ENCODE data around the gene CRYM.
A peak's percentile ranks its signal among the peaks of the same experiment; 100 is the strongest.
"Not testable (repeated sequence)": the region's sequence is repeated elsewhere in the genome, so short reads cannot be mapped to it uniquely, and the experiment has no call there.

The CRYM gene

DNA sequence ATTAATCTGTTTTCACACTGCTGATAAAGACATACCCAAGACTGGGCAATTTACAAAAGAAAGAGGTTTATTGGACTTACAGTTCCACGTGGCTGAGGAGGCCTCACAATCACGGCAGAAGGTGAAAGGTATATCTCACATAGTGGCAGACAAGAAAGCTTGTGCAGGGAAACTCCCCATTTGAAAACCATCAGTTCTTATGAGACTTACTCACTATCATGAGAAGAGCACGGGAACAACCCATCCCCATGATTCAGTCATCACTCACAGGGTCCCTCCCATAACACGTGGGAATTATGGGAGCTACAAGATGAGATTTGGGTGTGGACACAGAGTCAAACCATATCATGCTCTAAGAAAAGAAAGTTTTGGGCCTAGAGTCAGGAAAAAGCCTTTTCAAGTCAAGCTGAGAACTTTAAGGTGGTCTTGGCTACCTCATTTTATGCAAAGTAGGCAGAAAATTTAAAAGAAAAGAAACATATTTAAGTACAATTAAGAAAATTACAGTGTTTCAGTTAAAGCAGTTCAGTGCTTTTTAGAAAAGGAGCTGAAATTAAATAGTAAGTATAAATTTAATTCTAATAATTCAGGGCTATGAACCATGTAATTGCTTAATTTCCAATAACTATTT is 24.9 kb upstream of the CRYM start:
- no peak overlapping the region for H3K4me3 ChIP-seq (ENCODE audit: low read depth, low read length)
- TF ChIP-seq, protein P1, sequence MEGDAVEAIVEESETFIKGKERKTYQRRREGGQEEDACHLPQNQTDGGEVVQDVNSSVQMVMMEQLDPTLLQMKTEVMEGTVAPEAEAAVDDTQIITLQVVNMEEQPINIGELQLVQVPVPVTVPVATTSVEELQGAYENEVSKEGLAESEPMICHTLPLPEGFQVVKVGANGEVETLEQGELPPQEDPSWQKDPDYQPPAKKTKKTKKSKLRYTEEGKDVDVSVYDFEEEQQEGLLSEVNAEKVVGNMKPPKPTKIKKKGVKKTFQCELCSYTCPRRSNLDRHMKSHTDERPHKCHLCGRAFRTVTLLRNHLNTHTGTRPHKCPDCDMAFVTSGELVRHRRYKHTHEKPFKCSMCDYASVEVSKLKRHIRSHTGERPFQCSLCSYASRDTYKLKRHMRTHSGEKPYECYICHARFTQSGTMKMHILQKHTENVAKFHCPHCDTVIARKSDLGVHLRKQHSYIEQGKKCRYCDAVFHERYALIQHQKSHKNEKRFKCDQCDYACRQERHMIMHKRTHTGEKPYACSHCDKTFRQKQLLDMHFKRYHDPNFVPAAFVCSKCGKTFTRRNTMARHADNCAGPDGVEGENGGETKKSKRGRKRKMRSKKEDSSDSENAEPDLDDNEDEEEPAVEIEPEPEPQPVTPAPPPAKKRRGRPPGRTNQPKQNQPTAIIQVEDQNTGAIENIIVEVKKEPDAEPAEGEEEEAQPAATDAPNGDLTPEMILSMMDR (IDR thresholded peaks at IDR 0.05; ENCODE audit: insufficient read depth, low read depth, low read length, missing control alignments), result no peak
- DNase-seq (ENCODE audit: low read depth), result peak; percentile 57

DNA sequence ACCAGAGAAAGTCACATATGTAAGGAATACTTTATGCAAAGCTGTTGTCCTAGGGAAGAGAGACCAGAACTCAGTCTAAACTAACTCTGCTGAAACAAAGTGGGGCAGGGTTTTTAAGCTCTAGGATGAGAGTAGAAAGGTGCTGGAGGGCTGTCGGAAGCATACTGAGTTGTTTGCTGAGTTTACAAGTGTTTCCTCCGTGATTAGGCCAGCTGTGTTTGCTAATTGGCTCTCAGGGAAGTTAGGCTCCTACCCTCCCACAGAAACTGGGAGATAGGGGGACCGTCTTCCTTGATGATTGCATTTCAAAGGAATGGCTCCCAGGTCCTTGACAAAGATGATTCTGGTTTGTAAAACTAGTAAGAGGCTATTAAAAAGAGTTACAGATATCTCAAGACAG is 24.4 kb upstream of the CRYM start:
- TF ChIP-seq, protein P1 (IDR thresholded peaks at IDR 0.05; ENCODE audit: insufficient read depth, low read depth, low read length, missing control alignments), result no peak
- H3K4me3 ChIP-seq (ENCODE audit: low read depth, low read length), result peak overlapping the region; percentile 65
- no peak for DNase-seq (ENCODE audit: low read depth)

DNA sequence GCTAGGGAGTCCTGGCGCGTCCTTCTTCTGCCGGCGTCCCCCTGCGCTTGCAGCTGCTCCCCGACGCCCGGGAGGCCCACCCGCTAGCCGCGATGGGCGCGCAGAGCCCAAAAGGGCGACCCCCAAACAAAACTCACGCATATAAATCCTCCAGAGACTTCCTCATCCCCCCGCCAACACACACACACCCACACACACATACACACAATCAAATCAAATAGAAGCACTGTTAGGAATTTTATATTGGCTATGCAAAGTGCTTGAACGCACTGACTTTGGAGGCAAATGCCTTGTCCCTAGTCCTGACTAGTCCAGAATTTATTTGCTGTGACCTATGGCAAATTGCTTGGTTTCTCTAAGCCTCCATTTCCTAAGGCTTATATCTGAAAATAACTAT is 23.8 kb upstream of the CRYM start:
- peak overlapping the region; percentile 65 for H3K4me3 ChIP-seq (ENCODE audit: low read depth, low read length)
- DNase-seq (ENCODE audit: low read depth), result no peak
- TF ChIP-seq, protein P1 (IDR thresholded peaks at IDR 0.05; ENCODE audit: insufficient read depth, low read depth, low read length, missing control alignments), result no peak

DNA sequence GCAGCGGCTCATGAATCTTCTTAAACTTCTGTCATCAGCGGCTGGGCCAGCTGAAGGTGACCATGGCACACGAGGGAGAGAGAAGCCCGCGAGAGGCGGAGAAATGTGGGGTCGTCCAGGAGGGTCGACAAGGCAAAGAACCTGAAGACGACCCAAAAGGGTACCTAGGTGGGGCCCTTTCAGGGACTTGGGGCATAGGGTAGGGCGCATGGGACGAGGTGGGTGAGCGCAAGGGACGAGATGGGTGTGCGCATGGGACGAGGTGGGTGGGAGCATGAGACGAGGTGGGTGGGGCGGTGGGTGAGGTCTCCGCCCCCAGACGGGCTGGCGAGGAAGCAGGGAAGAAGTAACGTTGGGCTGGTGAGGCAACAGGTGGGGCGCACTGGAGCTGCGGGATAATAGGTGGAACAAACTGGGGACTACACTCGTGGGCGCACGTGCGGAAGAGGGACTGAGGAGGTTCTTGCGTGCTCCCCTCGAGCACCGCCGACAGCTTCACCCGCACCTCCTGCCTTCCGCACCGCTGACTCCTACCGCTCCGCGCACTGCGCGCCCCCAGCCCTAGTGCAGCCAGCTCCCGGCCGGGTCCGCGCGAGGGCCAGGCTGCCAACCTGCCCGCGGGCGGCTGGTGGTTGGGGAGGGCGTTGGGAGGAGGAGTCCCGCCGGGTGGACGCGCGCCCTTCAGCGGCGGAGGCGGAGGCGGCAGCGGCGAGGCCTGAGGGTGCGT is 23.2 kb upstream of the CRYM start:
- DNase-seq (ENCODE audit: low read depth), result peak; percentile 88
- TF ChIP-seq, protein P1 (IDR thresholded peaks at IDR 0.05; ENCODE audit: insufficient read depth, low read depth, low read length, missing control alignments), result peak; percentile 30
- H3K4me3 ChIP-seq (ENCODE audit: low read depth, low read length), result peak overlapping the region; percentile 65

DNA sequence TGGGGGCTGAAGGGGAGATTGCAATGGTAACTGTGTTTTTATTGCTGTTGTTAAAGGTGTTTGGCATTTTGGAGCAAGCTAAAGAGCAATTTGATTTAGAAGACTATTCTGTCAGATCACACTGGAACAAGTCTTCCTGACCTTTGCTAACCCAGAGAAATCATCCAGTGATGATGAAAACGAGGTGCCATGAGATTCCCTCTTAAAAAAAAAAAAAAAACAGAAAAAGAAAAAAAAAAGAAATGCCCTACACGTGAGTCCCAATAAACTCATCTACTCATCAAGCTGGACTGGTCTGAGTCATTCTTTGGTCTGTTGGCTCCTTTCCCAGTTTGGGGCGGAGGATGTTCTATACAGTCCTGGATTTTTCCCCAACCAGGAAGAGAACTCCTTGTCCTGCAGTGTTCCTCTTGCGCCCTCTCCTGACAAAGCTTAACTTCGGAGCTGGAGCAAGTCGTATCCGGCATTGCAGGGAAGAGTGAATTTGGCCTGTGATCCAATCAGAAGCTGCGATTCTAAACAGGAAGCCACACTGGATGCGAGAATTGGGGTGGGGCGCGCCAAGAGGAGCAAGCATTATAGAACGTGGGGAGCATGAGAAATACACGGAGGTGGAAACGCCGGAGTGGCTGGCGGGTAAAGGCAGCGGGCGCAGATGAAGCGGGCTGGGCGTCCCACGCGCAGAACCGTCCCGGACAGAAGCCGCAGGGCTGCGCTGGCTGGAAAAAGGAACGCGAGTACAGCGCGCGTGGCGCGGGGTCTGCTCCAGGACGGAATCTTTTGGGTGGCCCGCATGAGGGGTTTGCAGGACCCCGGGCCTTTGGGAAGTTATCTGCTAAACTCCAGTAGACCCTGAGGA is 22.4 kb upstream of the CRYM start:
- TF ChIP-seq, protein P1 (IDR thresholded peaks at IDR 0.05; ENCODE audit: insufficient read depth, low read depth, low read length, missing control alignments), result peak; percentile 65
- DNase-seq (ENCODE audit: low read depth), result peak; percentile 94
- H3K4me3 ChIP-seq (ENCODE audit: low read depth, low read length), result peak overlapping the region; percentile 65

DNA sequence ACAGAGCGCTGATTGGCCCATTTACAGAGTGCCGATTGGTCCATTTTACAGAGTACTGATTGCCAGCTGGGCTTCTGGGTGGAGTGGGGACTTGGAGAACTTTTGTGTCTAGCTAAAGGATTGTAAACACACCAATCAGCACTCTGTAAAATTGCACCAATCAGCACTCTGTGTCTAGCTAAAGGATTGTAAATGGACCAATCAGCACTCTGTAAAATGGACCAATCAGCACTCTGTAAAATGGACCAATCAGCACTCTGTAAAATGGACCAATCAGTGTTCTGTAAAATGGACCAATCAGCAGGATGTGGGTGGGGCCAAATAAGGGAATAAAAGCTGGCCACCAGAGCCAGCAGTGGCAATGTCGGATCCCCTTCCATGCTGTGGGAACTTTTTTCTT is 11.7 kb upstream of the CRYM start:
- not testable (repeated sequence) for DNase-seq (ENCODE audit: low read depth); H3K4me3 ChIP-seq (ENCODE audit: low read depth, low read length)

DNA sequence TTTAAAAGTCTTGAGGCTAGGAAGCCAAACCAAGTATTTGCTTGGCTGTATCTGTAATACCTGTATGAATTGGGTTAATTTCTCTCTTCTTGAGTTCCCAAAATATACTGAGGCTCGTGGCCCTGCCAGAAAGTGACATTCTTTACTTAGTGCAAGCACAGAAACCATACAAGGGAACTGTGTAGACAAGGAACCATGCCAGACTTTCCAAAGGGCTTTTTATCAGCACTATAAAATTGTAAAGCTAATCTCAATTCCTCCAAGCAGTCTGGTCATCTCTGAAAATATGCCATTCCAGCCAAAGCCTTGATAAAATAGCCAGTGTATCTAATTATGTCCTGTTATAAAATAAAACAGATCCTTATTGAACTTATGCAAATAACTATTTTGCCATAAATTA is 7.2 kb upstream of the CRYM start:
- H3K4me3 ChIP-seq (ENCODE audit: low read depth, low read length), result no peak overlapping the region
- TF ChIP-seq, protein P1 (IDR thresholded peaks at IDR 0.05; ENCODE audit: insufficient read depth, low read depth, low read length, missing control alignments), result no peak
- DNase-seq (ENCODE audit: low read depth), result no peak
